ENCODE data around the gene DCC. TPM values are rescaled to one million over a fixed set of nuclear protein-coding genes. Genes with fewer than 3 reads are reported as not detected.

Gene DCC
- total and polyA plus RNA-seq, 2 of the 8 experiments (the other 6 are each of a cell fraction or from before 2014, with no cell fraction given), result 0.14 to 1.4 TPM

GRCh38 chr18:52617931-52618330 is 277.9 kb downstream of the DCC start:
- H3K4me3 ChIP-seq (ENCODE audit: extremely low read depth in 1 of 4, insufficient read depth in 2 of 4, low read depth in 3 of 4, low read length in 4 of 4), result no peak overlapping the region
- no peak overlapping the region for H2AK5ac ChIP-seq (ENCODE audit: low read depth, low read length)
- H4K8ac ChIP-seq (ENCODE audit: extremely low read depth, insufficient read depth, low read length), result no peak overlapping the region
- H4K5ac ChIP-seq (ENCODE audit: insufficient read length, low read depth, low read length), result no peak overlapping the region
- no peak overlapping the region for H3K23ac ChIP-seq (ENCODE audit: insufficient read length)
- no peaks in the 10 kb centered on the region for H3K9me3 ChIP-seq (ENCODE audit: insufficient read depth in 2 of 2, low read depth in 1 of 2, low read length in 1 of 2)
- TF ChIP-seq TEAD4 (IDR thresholded peaks at IDR 0.05; ENCODE audit: low read depth, low read length), result no peak
- no peak for TF ChIP-seq USF2 (IDR thresholded peaks at IDR 0.05; ENCODE audit: low read length)
- TF ChIP-seq POLR2AphosphoS5 (IDR thresholded peaks at IDR 0.05; ENCODE audit: low read depth, low read length), result no peak
- H3K27ac ChIP-seq (ENCODE audit: low read depth, low read length), result no peak overlapping the region
- H3K4ac ChIP-seq (replicated peaks; ENCODE audit: insufficient read length, low read depth, low read length), result no peak overlapping the region
- no peak overlapping the region for H3K14ac ChIP-seq (ENCODE audit: insufficient read length)
- H2BK5ac ChIP-seq (ENCODE audit: low read depth, low read length), result no peak overlapping the region
- H3K56ac ChIP-seq (replicated peaks; ENCODE audit: insufficient read length, low read depth, low read length), result no peak overlapping the region
- DNase-seq (ENCODE audit: low read depth in 1 of 2, low spot score in 2 of 2), result no peak
- no peaks in the 10 kb centered on the region for H3K27me3 ChIP-seq (replicated peaks in 1 of 4; ENCODE audit: control insufficient read depth in 3 of 4, extremely low read depth in 1 of 4, insufficient read depth in 3 of 4, low read length in 3 of 4)
- H3K79me2 ChIP-seq (ENCODE audit: control insufficient read depth in 1 of 2, insufficient read depth in 2 of 2, low read length in 2 of 2), result no peaks in the 10 kb centered on the region
- H3K36me3 ChIP-seq (ENCODE audit: control insufficient read depth in 2 of 4, insufficient read depth in 4 of 4, low read length in 3 of 4), result no peaks in the 10 kb centered on the region
- H3K23me2 ChIP-seq (ENCODE audit: low read depth, low read length), result no peaks in the 10 kb centered on the region
- no peak overlapping the region for H3K4me2 ChIP-seq (ENCODE audit: insufficient read depth in 1 of 2, low read depth in 2 of 2, low read length in 2 of 2)
- no peak for FAIRE-seq
- CTCF ChIA-PET (ENCODE audit: partially characterized antibody), result no interaction called here
- no peak overlapping the region for H3K9ac ChIP-seq (replicated peaks in 1 of 4; ENCODE audit: extremely low read depth in 1 of 4, low read depth in 3 of 4, low read length in 3 of 4)
- H2BK120ac ChIP-seq (replicated peaks; ENCODE audit: low read depth, low read length), result no peak overlapping the region
- no peak overlapping the region for H4K91ac ChIP-seq (replicated peaks; ENCODE audit: insufficient read length, low read length)
- H3K4me1 ChIP-seq (replicated peaks in 1 of 4; ENCODE audit: control insufficient read depth in 3 of 4, insufficient read depth in 4 of 4, low read length in 3 of 4), result 0 out of 7 replicates have a peak, but pooled peaks cover 0 to 2% (median 0%) of the 10 kb centered on the region in 4 experiments
- H2BK20ac ChIP-seq (ENCODE audit: low read length), result no peak overlapping the region
- no peaks in the 10 kb centered on the region for H4K20me1 ChIP-seq (replicated peaks in 1 of 2; ENCODE audit: control insufficient read depth in 1 of 2, insufficient read depth in 2 of 2, low read length in 2 of 2)
- no peak overlapping the region for H2AFZ ChIP-seq (ENCODE audit: low read length)
- POLR2A ChIA-PET (ENCODE audit: partially characterized antibody), result no interaction called here
- H3K18ac ChIP-seq (ENCODE audit: extremely low read depth, low read length), result no peak overlapping the region
- H3K79me1 ChIP-seq (ENCODE audit: low read depth, low read length), result no peaks in the 10 kb centered on the region
- no peak overlapping the region for H2BK15ac ChIP-seq (ENCODE audit: low read length)
- no peak overlapping the region for H2BK12ac ChIP-seq (ENCODE audit: low read depth, low read length)

Measured in H1 (cell line).